Effector CD8-positive, alpha-beta T cell (primary cell): Measurements from ENCODE around the gene CACNG8.
"Not testable (repeated sequence)": the region's sequence is repeated elsewhere in the genome, so short reads cannot be mapped to it uniquely, and the experiment has no call there.

Experiments used
- DNase-seq: peaks from one replicate; lab custom pipeline; 2025; lab: John Stamatoyannopoulos, UW

Gene CACNG8

DNA sequence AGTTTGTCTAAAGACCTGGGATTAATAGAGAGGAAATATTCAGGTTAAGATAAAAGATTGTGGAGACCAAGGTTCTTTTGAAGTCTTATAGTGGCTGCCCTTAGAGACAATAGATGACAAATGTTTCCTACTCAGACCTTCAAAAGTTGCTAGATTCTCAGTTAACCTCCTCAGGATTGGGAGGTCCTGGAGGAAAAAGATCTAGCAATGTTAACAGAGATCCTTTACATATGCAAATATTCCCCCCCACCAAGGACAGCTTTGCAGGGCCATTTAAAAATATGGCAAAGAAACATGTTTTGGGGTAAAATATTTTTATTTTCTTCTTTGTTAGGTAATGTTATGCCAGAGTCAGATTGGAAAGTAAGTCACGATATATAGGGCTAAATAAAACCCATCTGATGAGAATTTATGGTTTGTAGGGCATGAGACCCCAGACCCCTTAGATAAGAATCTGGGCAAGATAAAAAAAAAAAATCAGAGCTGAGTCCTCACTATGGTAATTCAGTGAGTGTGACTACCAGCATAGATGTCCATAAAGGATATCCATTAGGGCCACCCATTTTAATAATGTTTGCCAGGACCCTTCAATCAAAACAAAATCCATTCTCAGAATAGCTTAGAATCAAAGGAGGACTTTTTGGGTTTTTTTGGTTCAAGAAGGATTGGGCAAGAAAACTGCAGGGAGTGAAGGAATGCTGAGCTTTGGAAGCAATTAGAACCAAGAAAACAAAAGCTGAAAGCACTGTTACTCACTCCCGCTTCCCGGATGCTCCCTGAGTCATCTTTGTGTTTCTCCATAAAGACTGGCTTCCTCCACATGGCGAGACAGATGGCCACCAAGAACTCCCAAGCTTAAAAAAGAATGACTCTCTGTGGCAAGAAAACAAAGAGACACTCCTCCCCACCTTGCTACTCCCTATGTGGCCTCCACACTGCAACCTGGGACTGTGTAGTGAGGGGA is 72.8 kb downstream of the CACNG8 start:
- DNase-seq = no peak

DNA sequence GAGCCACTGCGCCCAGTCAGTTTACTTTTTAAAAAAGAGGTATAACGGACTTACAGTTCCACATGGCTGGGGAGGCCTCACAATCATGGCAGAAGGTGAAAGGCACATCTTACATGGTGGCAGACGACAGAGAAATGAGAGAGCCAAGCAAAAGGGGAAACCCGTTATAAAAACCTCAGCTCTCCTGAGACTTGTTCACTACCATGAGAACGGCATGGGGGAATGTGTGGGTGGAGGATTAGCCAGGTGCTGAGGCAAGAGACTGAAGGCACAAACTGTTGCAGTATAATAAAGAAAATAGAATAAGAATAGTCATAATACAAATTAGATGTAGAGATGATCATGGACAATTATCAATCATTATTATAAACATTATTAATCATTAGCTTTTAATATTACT is 73.8 kb downstream of the CACNG8 start:
- DNase-seq = not testable (repeated sequence)
